Amniotic epithelial cell (primary cell): Measurements from ENCODE around the gene ADAM15.
A peak's percentile ranks its signal among the peaks of the same experiment; 100 is the strongest.

Experiments used
- DNase-seq: peaks from one replicate; pipeline ENCODE4 v3.0.0-alpha.2; 2010; ENCODE audit warnings: low read depth

ADAM15 gene

GRCh38 chr1:155030243-155030795 is 20.8 kb upstream of the ADAM15 start:
- no peak for DNase-seq

- DNase-seq, result no peak
Observed at GRCh38 chr1:155030899-155031298, 20.2 kb upstream of the ADAM15 start.

- DNase-seq, result no peak
Observed at GRCh38 chr1:155032886-155033285, 18.2 kb upstream of the ADAM15 start.

GRCh38 chr1:155033524-155033923 is 17.6 kb upstream of the ADAM15 start, which contains the start of the genes DCST1 and DCST2:
Gene DCST1 (plus strand): TSS chr1:155033824. CDS start chr1:155034037, 213 bp downstream.
Gene DCST2 (minus strand): TSS chr1:155033781. CDS start chr1:155033701, 80 bp downstream.
- DNase-seq, result no peak

- DNase-seq, result no peak
Observed at GRCh38 chr1:155034318-155035208, 16.6 kb upstream of the ADAM15 start.

GRCh38 chr1:155035936-155036335 is 15.2 kb upstream of the ADAM15 start:
- no peak for DNase-seq

GRCh38 chr1:155037043-155037442 is 14.1 kb upstream of the ADAM15 start:
- no peak for DNase-seq

GRCh38 chr1:155037851-155038441 is 13.2 kb upstream of the ADAM15 start:
- no peak for DNase-seq

- peak; percentile 84 for DNase-seq
Observed at GRCh38 chr1:155038602-155039307, 12.4 kb upstream of the ADAM15 start.

GRCh38 chr1:155039308-155039669 is 11.8 kb upstream of the ADAM15 start:
- DNase-seq, result no peak

- no peak for DNase-seq
Observed at GRCh38 chr1:155040358-155041093, 10.6 kb upstream of the ADAM15 start.

- no peak for DNase-seq
Observed at GRCh38 chr1:155042789-155043188, 8.3 kb upstream of the ADAM15 start.

GRCh38 chr1:155043301-155043702 is 7.8 kb upstream of the ADAM15 start:
- DNase-seq, result no peak

- no peak for DNase-seq
Observed at GRCh38 chr1:155043793-155044192, 7.3 kb upstream of the ADAM15 start.

GRCh38 chr1:155044365-155044764 is 6.8 kb upstream of the ADAM15 start:
- no peak for DNase-seq

GRCh38 chr1:155044812-155045657 is 6.1 kb upstream of the ADAM15 start:
- peak; percentile 80 for DNase-seq

GRCh38 chr1:155048449-155049334 is 2.4 kb upstream of the ADAM15 start:
- no peak for DNase-seq

- peak; percentile 29 for DNase-seq
Observed at GRCh38 chr1:155049651-155050559, 1.2 kb upstream of the ADAM15 start.

- no peak for DNase-seq
Observed at GRCh38 chr1:155051342-155051776, 243 bp downstream of the ADAM15 start.
